Caco-2 (cell line): ENCODE measurements around the gene RRAS. TPM values are rescaled to one million over a fixed set of nuclear protein-coding genes. Genes with fewer than 3 reads are reported as not detected.
A peak's percentile ranks its signal among the peaks of the same experiment; 100 is the strongest.

Experiments
- BruUV-seq: library from RNA; stranded (reverse); fragments of 400-500 nt; replicated peaks from 2 replicates; lab custom pipeline; 2021; lab: Mats Ljungman, UMichigan
- CTCF ChIA-PET: fragments of 300-600 bp; sonication (Branson Sonifier 250); formaldehyde crosslinking; loops from one replicate; lab custom pipeline; 2022; ENCODE audit warnings: antibody characterized with exemption; lab: Charles Lee
- POLR2A ChIA-PET: fragments of 300-600 bp; sonication (Branson Sonifier 250); formaldehyde crosslinking; loops from one replicate; lab custom pipeline; 2022; ENCODE audit warnings: antibody characterized with exemption; lab: Charles Lee
- DNase-seq, 2 experiments: peaks; one replicate each; pipeline versions ENCODE4 v3.0.0 to v3.0.0-alpha.2; 2020 to 2022
- H3K27me3 ChIP-seq: replicated peaks from 2 replicates; pipeline ENCODE4 v1.6.0; 2011; ENCODE audit warnings: low read length; ENCODE audit not compliant: control insufficient read depth, insufficient read depth
- H3K36me3 ChIP-seq: 2 replicates; pipeline ENCODE4 v1.5.1; 2011; ENCODE audit warnings: low read length; ENCODE audit not compliant: control insufficient read depth, insufficient read depth
- H3K4me1 ChIP-seq: fragments of 250-450 bp; sonication (Bioruptor Pico); 2 replicates; pipeline ENCODE4 v1.5.1; 2020; ENCODE audit warnings: mild to moderate bottlenecking
- H3K4me3 ChIP-seq: 2 replicates; pipeline ENCODE4 v1.5.1; 2011; ENCODE audit warnings: low read depth, mild to moderate bottlenecking, control low read depth, low read length
- H3K9me3 ChIP-seq: fragments of 250-450 bp; sonication (Bioruptor Pico); 2 replicates; pipeline ENCODE4 v1.5.1; 2020; ENCODE audit warnings: mild to moderate bottlenecking, moderate library complexity
- H3K27ac Mint-ChIP-seq: one replicate; pipeline ENCODE4 v1.8.0; 2022; ENCODE audit warnings: mixed read lengths; ENCODE audit not compliant: unreplicated experiment
- H3K27me3 Mint-ChIP-seq: one replicate; pipeline ENCODE4 v1.8.0; 2022; ENCODE audit warnings: mixed read lengths; ENCODE audit not compliant: insufficient read depth, unreplicated experiment
- H3K36me3 Mint-ChIP-seq: one replicate; pipeline ENCODE4 v1.8.0; 2022; ENCODE audit warnings: mild to moderate bottlenecking, mixed read lengths; ENCODE audit not compliant: insufficient read depth, unreplicated experiment
- H3K4me1 Mint-ChIP-seq: one replicate; pipeline ENCODE4 v1.8.0; 2022; ENCODE audit warnings: low read depth, mixed read lengths; ENCODE audit not compliant: unreplicated experiment
- H3K4me3 Mint-ChIP-seq: one replicate; pipeline ENCODE4 v1.8.0; 2022; ENCODE audit warnings: mild to moderate bottlenecking, moderate library complexity, mixed read lengths; ENCODE audit not compliant: unreplicated experiment
- H3K9me3 Mint-ChIP-seq: one replicate; pipeline ENCODE4 v1.8.0; 2022; ENCODE audit warnings: mixed read lengths; ENCODE audit not compliant: unreplicated experiment
- CTCF ChIP-seq, 2 experiments: fragments of 200-600 bp in 1 of 2; IDR thresholded peaks; 1 replicate in 1 of 2; 2 replicates in 1 of 2; pipeline versions ENCODE4 v1.5.1 to v1.8.0; 2011 to 2022; ENCODE audit warnings: antibody characterized with exemption in 1 of 2, control low read depth in 1 of 2, inconsistent platforms in 1 of 2, low read depth in 1 of 2, low read length in 1 of 2, mild to moderate bottlenecking in 1 of 2, moderate library complexity in 1 of 2; ENCODE audit not compliant: insufficient read depth in 1 of 2, severe bottlenecking in 1 of 2, unreplicated experiment in 1 of 2
- intact Hi-C: fragments of 100-400 bp; cut with micrococcal nuclease; formaldehyde crosslinking; loops from one replicate; pipeline ENCODE4 v1.10.0; 2022; ENCODE audit not compliant: unreplicated experiment
- total RNA-seq: library from RNA; stranded (reverse); gene quantifications from 2 replicates; pipeline ENCODE4 v1.2.3, GENCODE V29; 2022

RRAS gene
- total RNA-seq, 1 experiment from 2014 or later = 10.6 TPM

DNA sequence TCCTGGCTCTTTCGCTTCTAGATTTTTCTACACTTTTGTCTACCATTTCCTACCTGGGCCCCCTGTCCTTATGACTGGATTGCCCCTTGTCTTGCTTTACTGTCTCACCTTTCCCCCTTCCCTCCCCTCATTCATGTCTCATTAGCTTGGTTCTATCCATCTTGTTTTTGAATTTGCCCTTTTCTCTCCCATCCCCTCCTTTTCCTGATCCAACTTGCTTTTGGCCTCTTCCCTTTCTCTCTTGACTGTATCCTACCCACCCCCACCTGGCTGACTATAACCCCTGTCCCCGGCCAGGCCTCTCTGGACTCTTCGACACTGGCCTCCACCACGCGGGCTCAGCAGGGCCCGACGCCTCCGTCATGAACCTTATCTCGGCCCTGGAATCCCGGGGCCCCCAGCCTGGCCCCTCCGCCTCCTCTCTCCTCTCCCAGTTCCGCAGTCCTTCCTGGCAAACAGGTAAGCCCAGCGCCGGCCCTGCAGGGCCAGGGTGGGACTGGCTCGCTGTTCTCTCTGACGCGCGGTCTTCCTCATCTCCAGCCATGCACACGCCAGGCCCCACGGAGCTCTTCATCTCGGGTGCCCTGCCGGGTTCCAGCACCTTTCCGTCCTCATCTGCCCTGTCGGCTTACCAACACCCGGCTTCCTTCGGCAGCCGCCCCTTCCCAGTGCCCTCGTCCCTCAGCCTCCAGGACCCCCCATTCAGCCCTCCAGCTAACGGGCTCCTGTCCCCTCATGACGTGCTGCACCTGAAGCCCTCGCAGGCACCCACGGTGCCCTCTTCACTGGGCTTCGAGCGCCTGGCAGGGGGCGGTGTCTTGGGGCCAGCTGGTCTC lies 45.6 kb downstream of the RRAS start:
- Mint-ChIP-seq H3K4me3 (peak overlapping the region; percentile 74), H3K9me3 (no peaks in the 10 kb centered on the region), H3K27me3 (no peaks in the 10 kb centered on the region), H3K4me1 (peaks cover 29% of the 10 kb centered on the region), H3K27ac (peak overlapping the region; percentile 27), H3K36me3 (peaks cover 56% of the 10 kb centered on the region)
- ChIA-PET POLR2A (no interaction called here), CTCF (interaction anchor here (0.7 to 1.3 kb wide), 2 partner anchors 26 to 46 kb away, joined by 3 to 5 read pairs; partner anchors contain the start of gene RRAS)
- intact Hi-C loops = no loop called here
- no peak for TF ChIP-seq CTCF (IDR thresholded peaks at IDR 0.05; ENCODE audit: insufficient read depth in 1 of 2, low read depth in 1 of 2, low read length in 1 of 2, severe bottlenecking in 1 of 2, unreplicated experiment in 1 of 2)
- no peak overlapping the region for H3K4me3 ChIP-seq
- DNase-seq = no peak
- no TSS peak for BruUV-seq
- peaks cover 10% of the 10 kb centered on the region for H3K4me1 ChIP-seq
- no peaks in the 10 kb centered on the region for H3K27me3 ChIP-seq
- no peaks in the 10 kb centered on the region for H3K9me3 ChIP-seq
- peaks cover 2% of the 10 kb centered on the region for H3K36me3 ChIP-seq

GRCh38 chr19:49593233-49594113 lies 46.5 kb downstream of the RRAS start:
- peak; percentile 79 to 86 for DNase-seq
- Histone ChIP-seq H3K4me1 (peaks cover 10% of the 10 kb centered on the region), H3K36me3 (peaks cover 1% of the 10 kb centered on the region), H3K27me3 (no peaks in the 10 kb centered on the region), H3K4me3 (no peak overlapping the region), H3K9me3 (no peaks in the 10 kb centered on the region)
- no peak for TF ChIP-seq CTCF (IDR thresholded peaks at IDR 0.05; ENCODE audit: insufficient read depth in 1 of 2, low read depth in 1 of 2, low read length in 1 of 2, severe bottlenecking in 1 of 2, unreplicated experiment in 1 of 2)
- no peaks in the 10 kb centered on the region for H3K27me3 Mint-ChIP-seq
- H3K9me3 Mint-ChIP-seq = no peaks in the 10 kb centered on the region
- ChIA-PET CTCF (interaction anchor here (0.6 to 1.3 kb wide), 3 partner anchors 27 to 86 kb away, joined by 3 to 5 read pairs (median 3); partner anchors contain the start of gene RRAS), POLR2A (interaction anchor here (0.6 to 1.2 kb wide), 2 partner anchors 13 to 47 kb away, joined by 6 to 10 read pairs; partner anchors contain the start of gene RRAS)
- peak overlapping the region; percentile 74 for H3K4me3 Mint-ChIP-seq
- peaks cover 29% of the 10 kb centered on the region for H3K4me1 Mint-ChIP-seq
- H3K27ac Mint-ChIP-seq = peak overlapping the region; percentile 27
- peaks cover 49% of the 10 kb centered on the region for H3K36me3 Mint-ChIP-seq
- BruUV-seq = no TSS peak
- intact Hi-C loops = no loop called here
